HepG2 (cell line): ENCODE measurements around the gene IFI27L2. TPM values are rescaled to one million over a fixed set of nuclear protein-coding genes. Genes with fewer than 3 reads are reported as not detected.

Experiments
- BORCS8-MEF2B ChIP-seq: sonication (generic); formaldehyde crosslinking; IDR thresholded peaks from 2 replicates; pipeline ENCODE4 v1.8.0; 2022; ENCODE audit warnings: mild to moderate bottlenecking, missing genetic modification reagents
- CREB1 ChIP-seq, 2 experiments: fragments of 450-650 bp in 1 of 2; IDR thresholded peaks; 2 replicates each; pipeline ENCODE4 v1.6.1; 2016 to 2017; ENCODE audit warnings: control low read depth in 1 of 2, mild to moderate bottlenecking in 1 of 2, missing compliant biosample characterization in 1 of 2, missing genetic modification characterization in 1 of 2
- ETV5 ChIP-seq: IDR thresholded peaks from 2 replicates; pipeline ENCODE4 v1.6.1; 2018; ENCODE audit warnings: missing biosample characterization, missing genetic modification reagents, inconsistent platforms, borderline replicate concordance
- HNRNPLL ChIP-seq: fragments of 200-400 bp; formaldehyde crosslinking; IDR thresholded peaks from 2 replicates; pipeline ENCODE4 v1.6.1; 2017; ENCODE audit warnings: mild to moderate bottlenecking, low read depth, low read length; ENCODE audit not compliant: poor library complexity, severe bottlenecking
- IKZF1 ChIP-seq: fragments of 450-650 bp; IDR thresholded peaks from 2 replicates; pipeline ENCODE4 v1.7.1; 2016
- IRF1 ChIP-seq: sonication (generic); formaldehyde crosslinking; IDR thresholded peaks from 2 replicates; pipeline ENCODE4 v1.4.0; 2020; ENCODE audit warnings: low read depth, mild to moderate bottlenecking, missing genetic modification reagents
- IRX3 ChIP-seq: sonication (generic); formaldehyde crosslinking; IDR thresholded peaks from 2 replicates; pipeline ENCODE4 v1.8.1; 2023; ENCODE audit warnings: mild to moderate bottlenecking, low read depth, missing genetic modification reagents, borderline replicate concordance
- KDM3A ChIP-seq: IDR thresholded peaks from 2 replicates; pipeline ENCODE4 v1.6.1; 2018; ENCODE audit warnings: low read depth, missing compliant biosample characterization
- KLF13 ChIP-seq: sonication (generic); formaldehyde crosslinking; IDR thresholded peaks from 2 replicates; pipeline ENCODE4 v1.4.0; 2020; ENCODE audit warnings: mild to moderate bottlenecking, missing genetic modification reagents
- MEIS1 ChIP-seq: sonication (generic); formaldehyde crosslinking; IDR thresholded peaks from 2 replicates; pipeline ENCODE4 v1.9.0; 2021; ENCODE audit warnings: mild to moderate bottlenecking, missing genetic modification reagents, moderate library complexity, borderline replicate concordance
- PAWR ChIP-seq: sonication (generic); formaldehyde crosslinking; IDR thresholded peaks from 2 replicates; pipeline ENCODE4 v1.4.0; 2020; ENCODE audit warnings: missing genetic modification reagents, mild to moderate bottlenecking, borderline replicate concordance
- PCBP2 ChIP-seq: fragments of 200-400 bp; formaldehyde crosslinking; optimal IDR thresholded peaks from 2 replicates; pipeline ENCODE3; 2018; ENCODE audit warnings: low read length, low read depth; ENCODE audit not compliant: poor library complexity, severe bottlenecking
- PTBP1 ChIP-seq: fragments of 200-400 bp; formaldehyde crosslinking; IDR thresholded peaks from 2 replicates; pipeline ENCODE4 v1.6.1; 2018; ENCODE audit warnings: low read length, low read depth; ENCODE audit not compliant: poor library complexity, severe bottlenecking
- RCOR2 ChIP-seq: IDR thresholded peaks from 2 replicates; pipeline ENCODE4 v1.6.1; 2016; ENCODE audit warnings: missing biosample characterization, missing genetic modification reagents
- REL ChIP-seq: sonication (generic); formaldehyde crosslinking; conservative IDR thresholded peaks from 2 replicates; pipeline ENCODE4 v1.8.0; 2022; ENCODE audit warnings: mild to moderate bottlenecking, missing genetic modification reagents, moderate library complexity
- RXRB ChIP-seq: IDR thresholded peaks from 2 replicates; pipeline ENCODE4 v1.6.1; 2016; ENCODE audit warnings: borderline replicate concordance, missing genetic modification reagents, missing compliant biosample characterization
- SNAI1 ChIP-seq: sonication (generic); formaldehyde crosslinking; IDR thresholded peaks from 2 replicates; pipeline ENCODE4 v1.5.0; 2020; ENCODE audit warnings: mild to moderate bottlenecking, missing genetic modification reagents, borderline replicate concordance
- ZFP36L1 ChIP-seq: sonication (generic); formaldehyde crosslinking; IDR thresholded peaks from 2 replicates; pipeline ENCODE4 v1.8.0; 2022; ENCODE audit warnings: mild to moderate bottlenecking, missing genetic modification reagents, moderate library complexity
- ZFP41 ChIP-seq: sonication (generic); formaldehyde crosslinking; IDR thresholded peaks from 2 replicates; pipeline ENCODE4 v1.4.0; 2020; ENCODE audit warnings: mild to moderate bottlenecking, missing genetic modification reagents, borderline replicate concordance
- ZGPAT ChIP-seq: IDR thresholded peaks from 2 replicates; pipeline ENCODE4 v1.6.1; 2016; ENCODE audit warnings: mild to moderate bottlenecking
- ZMYM4 ChIP-seq: sonication (generic); formaldehyde crosslinking; IDR thresholded peaks from 2 replicates; pipeline ENCODE4 v1.8.1; 2023; ENCODE audit warnings: mild to moderate bottlenecking, missing genetic modification reagents
- ZNF136 ChIP-seq: sonication (generic); formaldehyde crosslinking; IDR thresholded peaks from 2 replicates; pipeline ENCODE4 v1.8.1; 2022; ENCODE audit warnings: low read depth, mild to moderate bottlenecking, moderate library complexity, missing genetic modification reagents
- ZNF281 ChIP-seq: sonication (generic); formaldehyde crosslinking; IDR thresholded peaks from 2 replicates; pipeline ENCODE4 v1.4.0; 2020; ENCODE audit warnings: missing genetic modification reagents, borderline replicate concordance
- ZNF614 ChIP-seq: IDR thresholded peaks from 2 replicates; pipeline ENCODE4 v1.6.1; 2018; ENCODE audit warnings: missing biosample characterization, missing genetic modification reagents, inconsistent platforms, borderline replicate concordance
- polyA plus RNA-seq, 8 experiments: library from polyadenylated mRNA; depleted of rRNA in 3 of 8; stranded (reverse) in 7 of 8; unstranded in 1 of 8; fragments of >200 nt; fragmentation: Illumina TruSeq in 4 of 8; extraction: Trizol in 4 of 8; gene quantifications; 2 replicates each; pipeline versions ENCODE4 v1.2.1 to v1.2.3, GENCODE V29; 2011 to 2016; ENCODE audit warnings: low read depth in 4 of 8, missing spikeins in 1 of 8, mixed read lengths in 1 of 8; ENCODE audit not compliant: insufficient read depth in 1 of 8
- total RNA-seq, 5 experiments: library from RNA; depleted of rRNA; stranded (reverse); fragments of >200 nt; fragmentation: Illumina TruSeq; extraction: Trizol; gene quantifications; 2 replicates each; pipeline ENCODE4 v1.2.3, GENCODE V29; 2016; ENCODE audit warnings: low read depth in 1 of 5

IFI27L2 gene
- total and polyA plus RNA-seq, 2 of the 13 experiments (the other 11 are each of a cell fraction or from before 2014, with no cell fraction given): 4.3 to 4.8 TPM

GRCh38 chr14:94080621-94081385 is 48.6 kb downstream of the IFI27L2 start, which contains the start of the genes DDX24 and IFI27L1 (continued):
- no peak for TF ChIP-seq ZNF281 (CRISPR knock-in tag)
- no peak for TF ChIP-seq PTBP1
- peak; percentile 26; the same call in 1 of the 2 replicates for TF ChIP-seq CREB1 (IDR thresholded peaks at IDR 0.05)
- peak; percentile 39 for TF ChIP-seq CREB1 (CRISPR knock-in tag; IDR thresholded peaks at IDR 0.05)
- no peak for TF ChIP-seq SNAI1
- TF ChIP-seq IKZF1: no peak
- no peak for TF ChIP-seq IRX3 (CRISPR knock-in tag)
- TF ChIP-seq ZMYM4 (CRISPR knock-in tag): peak; percentile 60; the same call in 1 of the 2 replicates
- no peak for TF ChIP-seq ZNF614 (CRISPR knock-in tag)
- no peak for TF ChIP-seq PCBP2
- TF ChIP-seq BORCS8-MEF2B: peak; percentile 37; the same call in 1 of the 2 replicates
- TF ChIP-seq ZNF136: no peak
- no peak for TF ChIP-seq RCOR2 (CRISPR knock-in tag)
- TF ChIP-seq HNRNPLL: peak; percentile 95
- TF ChIP-seq REL (CRISPR knock-in tag): peak; percentile 67; the same call in 1 of the 2 replicates
- no peak for TF ChIP-seq ZFP41 (CRISPR knock-in tag)
- peak; percentile 66; the same call in 1 of the 2 replicates for TF ChIP-seq ETV5 (CRISPR knock-in tag)
- TF ChIP-seq MEIS1 (CRISPR knock-in tag): peak; percentile 71; the same call in 1 of the 2 replicates
- TF ChIP-seq ZFP36L1: no peak
- TF ChIP-seq IRF1 (CRISPR knock-in tag): 0 out of 2 replicates have a peak, but pooled peaks have one; percentile 12
- TF ChIP-seq RXRB (CRISPR knock-in tag): no peak; the same call in 1 of the 2 replicates
- no peak for TF ChIP-seq KDM3A
- TF ChIP-seq PAWR (CRISPR knock-in tag): no peak
- peak; percentile 46; the same call in 1 of the 2 replicates for TF ChIP-seq ZGPAT (CRISPR knock-in tag)
- no peak for TF ChIP-seq KLF13 (CRISPR knock-in tag)
